Activated CD8-positive, alpha-beta memory T cell treated with anti-CD3 and anti-CD28 coated beads, Interleukin-2, amount 50 U/mL, for 4 hours (primary cell): ENCODE data around the gene NDUFA7.
"Not testable (repeated sequence)": the region's sequence is repeated elsewhere in the genome, so short reads cannot be mapped to it uniquely, and the experiment has no call there.

Experiments used
- DNase-seq: peaks from one replicate; pipeline ENCODE4 v3.0.0-alpha.2; 2020

The NDUFA7 gene

DNA sequence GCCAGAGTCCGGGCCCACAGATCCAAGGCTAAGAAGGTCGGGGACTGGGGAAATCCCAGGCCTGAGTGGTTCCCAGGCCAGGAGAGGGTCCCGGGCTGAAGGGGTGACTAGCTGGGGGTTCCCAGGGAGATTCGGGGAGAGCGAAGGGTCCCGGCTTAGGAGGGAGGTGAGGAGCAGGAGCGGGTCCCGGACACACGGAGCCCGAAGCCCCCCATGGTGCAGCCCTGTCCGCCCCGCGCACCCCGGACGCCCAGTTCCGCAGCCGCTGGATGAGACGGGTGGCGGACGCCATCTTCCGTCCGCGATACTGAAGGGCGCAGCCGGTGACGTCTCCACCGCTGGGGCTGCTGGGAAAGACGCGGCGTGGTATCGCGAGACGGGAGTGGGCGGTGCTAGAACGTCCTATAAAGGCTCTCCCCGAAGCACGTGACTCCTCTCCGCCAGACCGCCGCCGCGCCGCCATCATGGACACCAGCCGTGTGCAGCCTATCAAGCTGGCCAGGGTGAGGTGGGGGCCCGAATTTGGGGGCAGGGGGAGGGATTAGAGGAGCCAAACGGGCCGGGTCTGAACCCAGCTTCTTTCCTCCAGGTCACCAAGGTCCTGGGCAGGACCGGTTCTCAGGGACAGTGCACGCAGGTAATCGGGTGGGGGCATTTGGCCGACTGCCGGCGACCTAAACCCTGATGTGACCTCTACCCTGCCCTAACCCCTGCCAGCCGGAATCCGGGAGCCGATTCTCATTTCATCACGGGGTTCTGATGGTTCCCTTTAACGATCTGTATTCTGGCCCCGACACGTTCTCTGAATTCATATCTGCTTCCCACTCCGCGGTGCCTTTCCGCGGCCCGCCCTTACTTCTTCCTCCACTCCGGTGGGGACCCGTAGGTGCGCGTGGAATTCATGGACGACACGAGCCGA, at the start of gene NDUFA7, which contains the start of gene RPS28:
TSS of gene NDUFA7 (minus strand) at position 309 of the 919 bp plus-strand sequence. CDS start at position 292, 17 bp downstream.
TSS of gene RPS28 (plus strand) at position 430 of the 919 bp plus-strand sequence. CDS start at position 465, 35 bp downstream.
- DNase-seq, result peak; percentile 98

GRCh38 chr19:8370176-8371010, 49.2 kb upstream of the NDUFA7 start:
- DNase-seq, result no peak

DNA sequence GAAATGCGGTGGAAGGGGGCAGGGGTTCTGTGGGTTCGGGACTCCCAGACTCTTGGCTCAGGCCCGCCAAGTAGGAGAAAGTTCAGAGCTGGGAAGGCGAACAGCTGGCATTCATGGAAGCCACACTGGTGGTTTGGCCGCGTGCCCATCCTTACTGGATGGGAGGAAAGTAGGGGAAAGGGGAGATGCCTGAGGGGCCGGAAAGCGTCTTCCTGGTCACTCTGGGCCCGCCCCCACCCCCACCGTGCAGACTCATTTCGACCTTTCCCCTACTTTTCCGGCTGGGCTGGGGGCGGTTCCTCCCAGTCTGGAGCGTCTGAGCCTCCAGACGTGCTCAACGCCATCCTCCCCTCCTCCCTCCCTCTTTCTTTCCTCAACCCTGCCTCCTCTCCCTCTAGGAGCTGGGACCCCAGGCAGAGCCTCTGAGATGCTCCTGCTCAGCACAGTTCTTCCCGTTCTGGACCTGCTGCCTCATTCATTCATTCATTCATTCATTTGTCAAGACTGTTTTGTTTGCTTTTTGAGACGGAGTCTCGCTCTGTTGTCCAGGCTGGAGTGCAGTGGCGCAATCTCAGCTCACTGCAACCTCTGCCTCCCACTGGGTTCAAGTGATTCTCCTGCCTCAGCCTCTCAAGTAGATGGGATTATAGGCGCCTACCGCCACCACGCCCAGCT, 46.3 kb upstream of the NDUFA7 start:
- no peak for DNase-seq

DNA sequence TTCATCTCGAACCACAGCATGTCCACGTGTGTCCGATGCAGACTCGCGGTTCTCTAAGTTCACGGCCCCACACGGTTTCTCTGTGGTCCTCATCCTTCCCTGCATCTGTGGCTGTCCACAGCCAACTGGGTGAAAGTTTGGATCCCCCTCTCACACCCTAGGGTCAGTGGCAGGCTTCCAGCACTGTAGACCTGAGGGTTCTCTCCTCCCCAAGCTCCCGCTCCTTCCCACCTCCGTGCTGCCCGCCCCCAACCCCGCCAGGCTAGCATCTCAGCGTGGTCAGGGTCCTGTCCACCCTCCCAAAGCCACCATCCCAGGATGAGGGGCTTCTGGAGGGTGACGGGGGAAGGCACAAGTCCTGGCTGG, 45.8 kb upstream of the NDUFA7 start:
- DNase-seq, result no peak

GRCh38 chr19:8366121-8366581, 45.0 kb upstream of the NDUFA7 start:
- no peak for DNase-seq

DNA sequence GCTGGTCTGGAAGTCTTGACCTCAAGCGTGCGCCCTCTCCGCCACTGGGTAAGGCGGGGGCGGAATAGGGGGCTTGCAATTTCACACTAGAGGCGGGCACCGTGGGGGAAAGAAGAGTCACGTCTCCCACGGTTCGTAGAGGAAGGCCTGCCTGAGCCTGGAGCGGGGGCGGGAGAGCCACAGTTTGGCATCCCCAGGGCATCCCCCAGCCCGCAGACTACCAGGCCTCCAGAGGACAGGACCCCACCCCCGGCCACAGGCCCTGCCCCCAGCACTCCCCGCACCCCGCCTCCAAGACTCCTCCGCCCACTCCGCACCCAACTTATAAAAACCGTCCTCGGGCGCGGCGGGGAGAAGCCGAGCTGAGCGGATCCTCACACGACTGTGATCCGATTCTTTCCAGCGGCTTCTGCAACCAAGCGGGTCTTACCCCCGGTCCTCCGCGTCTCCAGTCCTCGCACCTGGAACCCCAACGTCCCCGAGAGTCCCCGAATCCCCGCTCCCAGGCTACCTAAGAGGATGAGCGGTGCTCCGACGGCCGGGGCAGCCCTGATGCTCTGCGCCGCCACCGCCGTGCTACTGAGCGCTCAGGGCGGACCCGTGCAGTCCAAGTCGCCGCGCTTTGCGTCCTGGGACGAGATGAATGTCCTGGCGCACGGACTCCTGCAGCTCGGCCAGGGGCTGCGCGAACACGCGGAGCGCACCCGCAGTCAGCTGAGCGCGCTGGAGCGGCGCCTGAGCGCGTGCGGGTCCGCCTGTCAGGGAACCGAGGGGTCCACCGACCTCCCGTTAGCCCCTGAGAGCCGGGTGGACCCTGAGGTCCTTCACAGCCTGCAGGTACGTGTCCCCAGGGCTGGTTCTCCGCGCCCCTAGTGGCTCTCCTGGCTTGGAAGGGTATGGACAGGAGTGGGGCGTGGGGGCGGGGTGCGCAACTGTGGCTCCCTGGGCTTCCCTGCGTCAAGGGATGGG, 42.9 kb upstream of the NDUFA7 start, which contains the start of gene ANGPTL4:
TSS of gene ANGPTL4 (plus strand) at position 353 of the 969 bp plus-strand sequence. CDS start at position 520, 167 bp downstream.
- DNase-seq, result peak; percentile 62

- no peak for DNase-seq
These were observed 41.0 kb upstream of the NDUFA7 start for GRCh38 chr19:8361921-8362793.

GRCh38 chr19:8360196-8360595, 39.0 kb upstream of the NDUFA7 start:
- DNase-seq, result no peak

- DNase-seq, result no peak
These were observed 37.8 kb upstream of the NDUFA7 start for GRCh38 chr19:8358948-8359347.

- DNase-seq, result no peak
These were observed 35.9 kb upstream of the NDUFA7 start for GRCh38 chr19:8357007-8357521.

- DNase-seq, result no peak
These were observed 34.6 kb upstream of the NDUFA7 start for GRCh38 chr19:8355631-8356402.

DNA sequence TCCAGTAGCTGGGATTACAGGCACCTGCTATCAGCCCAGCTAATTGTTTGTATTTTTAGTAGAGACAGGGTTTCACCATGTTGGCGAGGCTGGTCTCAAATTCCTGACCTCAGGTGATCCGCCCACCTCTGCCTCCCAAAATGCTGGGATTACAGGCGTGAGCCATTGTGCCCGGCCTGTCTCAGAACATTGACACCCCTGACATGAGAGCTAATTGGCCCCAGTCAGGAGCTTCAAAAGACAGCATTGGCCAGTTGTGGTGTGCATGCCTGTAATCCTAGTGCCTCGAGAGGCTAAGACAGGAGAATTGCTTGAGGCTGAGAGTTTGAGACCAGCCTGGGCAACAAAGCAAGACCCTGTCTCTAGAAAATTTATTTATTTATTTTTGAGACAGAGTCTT, 31.7 kb upstream of the NDUFA7 start:
- not testable (repeated sequence) for DNase-seq

- DNase-seq, result no peak
These were observed 31.1 kb upstream of the NDUFA7 start for GRCh38 chr19:8352134-8352827.

- not testable (repeated sequence) for DNase-seq
These were observed 28.6 kb upstream of the NDUFA7 start for GRCh38 chr19:8349629-8350372.

- DNase-seq, result no peak
These were observed 22.3 kb upstream of the NDUFA7 start for GRCh38 chr19:8343483-8343844.

DNA sequence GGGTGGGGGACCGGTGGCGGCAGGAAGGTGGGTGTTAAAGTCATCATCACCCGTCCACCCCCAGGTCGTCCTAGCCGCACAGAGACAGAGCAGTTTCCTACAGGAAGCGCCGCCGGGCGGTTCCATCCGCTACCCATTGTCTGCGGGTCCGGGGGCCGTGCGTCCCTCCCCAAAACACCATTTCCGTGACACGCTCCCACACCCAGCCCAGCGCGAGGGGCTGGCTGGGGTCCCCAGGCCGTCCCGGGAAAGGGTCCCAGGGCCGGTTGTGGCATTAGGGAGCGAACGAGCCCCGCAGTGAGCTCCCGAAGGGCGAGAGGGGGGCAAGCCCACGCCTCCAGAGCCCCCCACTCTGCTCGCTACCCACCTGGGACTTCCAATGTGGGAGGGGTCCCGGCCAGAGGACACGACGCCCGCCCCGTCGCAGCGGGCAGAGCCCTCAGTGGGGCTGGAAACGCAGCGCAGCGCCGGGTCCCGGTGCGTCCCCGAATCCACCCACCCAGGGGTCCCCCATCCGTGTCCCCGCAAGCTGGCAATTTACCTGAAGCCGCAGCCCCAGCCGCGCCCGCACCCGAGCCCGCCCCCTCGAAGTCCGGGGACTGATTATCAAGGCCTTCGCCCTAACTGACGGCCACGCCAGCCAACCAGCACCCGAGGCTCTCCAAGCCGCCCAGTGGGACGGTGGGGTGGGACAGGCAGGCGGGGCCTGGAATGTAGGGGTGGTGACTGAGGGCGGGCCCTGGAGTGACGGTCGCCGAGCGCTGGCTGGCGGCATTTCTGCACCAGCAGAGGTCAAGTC, 21.7 kb upstream of the NDUFA7 start, which contains the start of gene KANK3:
TSS of gene KANK3 (minus strand) at position 579 of the 799 bp plus-strand sequence. CDS start 5,434 bp downstream, outside the sequence.
- peak; percentile 91 for DNase-seq

DNA sequence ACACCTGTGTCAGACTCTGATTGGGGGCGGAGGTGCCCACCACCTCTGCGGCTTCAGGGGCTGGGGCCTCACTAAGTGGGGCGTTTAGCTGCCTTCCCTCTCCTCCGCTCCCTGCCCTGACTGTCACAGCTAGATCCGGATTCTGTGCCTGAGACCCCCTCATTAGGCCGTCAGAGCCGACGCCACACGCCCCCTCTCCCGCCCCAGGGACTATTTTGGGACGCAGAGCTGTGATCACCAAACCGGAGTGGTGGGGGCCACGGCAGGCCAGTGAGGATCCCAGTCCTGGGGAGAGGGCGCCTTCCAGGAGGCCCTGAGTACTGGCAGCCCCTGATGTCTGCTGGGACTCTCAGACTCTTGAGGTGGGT, 21.1 kb upstream of the NDUFA7 start:
- DNase-seq, result no peak
